ENCODE data around the gene AKT2.
"Not testable (repeated sequence)": the region's sequence is repeated elsewhere in the genome, so short reads cannot be mapped to it uniquely, and the experiment has no call there.

Gene AKT2

GRCh38 chr19:40284501-40285352, at the start of gene AKT2:
Gene AKT2 (minus strand): TSS chr19:40285345. CDS start chr19:40265267, 20,078 bp downstream.
- DNase-seq (ENCODE audit: low read depth): peak; percentile 68

GRCh38 chr19:40333083-40333482, 47.9 kb upstream of the AKT2 start:
- DNase-seq (ENCODE audit: low read depth): not testable (repeated sequence)

- no peak for DNase-seq (ENCODE audit: low read depth)
Observed at GRCh38 chr19:40332669-40333068, 47.5 kb upstream of the AKT2 start.

- DNase-seq (ENCODE audit: low read depth): no peak
Observed at GRCh38 chr19:40331052-40331451, 45.9 kb upstream of the AKT2 start.

GRCh38 chr19:40326201-40326600, 41.1 kb upstream of the AKT2 start:
- DNase-seq (ENCODE audit: low read depth): no peak

GRCh38 chr19:40323705-40324104, 38.6 kb upstream of the AKT2 start:
- DNase-seq (ENCODE audit: low read depth): no peak

- DNase-seq (ENCODE audit: low read depth): no peak
Observed at GRCh38 chr19:40322951-40323615, 37.9 kb upstream of the AKT2 start.

GRCh38 chr19:40322271-40322610, 37.1 kb upstream of the AKT2 start:
- DNase-seq (ENCODE audit: low read depth): no peak

- no peak for DNase-seq (ENCODE audit: low read depth)
Observed at GRCh38 chr19:40321566-40322270, 36.6 kb upstream of the AKT2 start.

- DNase-seq (ENCODE audit: low read depth): no peak
Observed at GRCh38 chr19:40321076-40321475, 35.9 kb upstream of the AKT2 start.

- DNase-seq (ENCODE audit: low read depth): no peak
Observed at GRCh38 chr19:40320558-40320935, 35.4 kb upstream of the AKT2 start.

- no peak for DNase-seq (ENCODE audit: low read depth)
Observed at GRCh38 chr19:40317338-40317737, 32.2 kb upstream of the AKT2 start.

GRCh38 chr19:40315812-40316470, 30.8 kb upstream of the AKT2 start:
- DNase-seq (ENCODE audit: low read depth): no peak

GRCh38 chr19:40314656-40315055, 29.5 kb upstream of the AKT2 start:
- no peak for DNase-seq (ENCODE audit: low read depth)

- no peak for DNase-seq (ENCODE audit: low read depth)
Observed at GRCh38 chr19:40313229-40313983, 28.3 kb upstream of the AKT2 start.

GRCh38 chr19:40312533-40312932, 27.4 kb upstream of the AKT2 start:
- no peak for DNase-seq (ENCODE audit: low read depth)

- no peak for DNase-seq (ENCODE audit: low read depth)
Observed at GRCh38 chr19:40309666-40310065, 24.5 kb upstream of the AKT2 start.

- peak; percentile 58 for DNase-seq (ENCODE audit: low read depth)
Observed at GRCh38 chr19:40305403-40305802, 20.3 kb upstream of the AKT2 start.

- no peak for DNase-seq (ENCODE audit: low read depth)
Observed at GRCh38 chr19:40304306-40304705, 19.2 kb upstream of the AKT2 start.

- no peak for DNase-seq (ENCODE audit: low read depth)
Observed at GRCh38 chr19:40303765-40304164, 18.6 kb upstream of the AKT2 start.

GRCh38 chr19:40302224-40303011, 17.3 kb upstream of the AKT2 start:
- DNase-seq (ENCODE audit: low read depth): no peak

All from stimulated activated CD4-positive, alpha-beta T cell treated with anti-CD3 and anti-CD28 coated beads, Interleukin-2, amount 100 ng/mL, for 4 hours (primary cell).